ENCODE data around the gene ELOVL3.

Gene ELOVL3

GRCh38 chr10:102268375-102268888 is 42.3 kb downstream of the ELOVL3 start:
- H3K36me3 ChIP-seq: no peaks in the 10 kb centered on the region
- TF ChIP-seq CTCF (IDR thresholded peaks at IDR 0.05): no peak
- intact Hi-C loops (cut with DNase I; ENCODE audit: low total_unique reads): no loop called here
- no peak overlapping the region for H3K4me3 ChIP-seq
- H3K9me3 ChIP-seq: no peaks in the 10 kb centered on the region
- H3K4me1 ChIP-seq: peaks cover 0 to 24% (median 19%) of the 10 kb centered on the region in 4 donors
- no peak overlapping the region for H3K27ac ChIP-seq
- no peak for DNase-seq
- no peaks in the 10 kb centered on the region for H3K27me3 ChIP-seq

- no peaks in the 10 kb centered on the region for H3K27me3 ChIP-seq
- no peak overlapping the region for H3K27ac ChIP-seq
- H3K4me3 ChIP-seq: no peak overlapping the region
- peaks cover 0 to 28% (median 19%) of the 10 kb centered on the region in 4 donors for H3K4me1 ChIP-seq
- H3K36me3 ChIP-seq: no peaks in the 10 kb centered on the region
- no peaks in the 10 kb centered on the region for H3K9me3 ChIP-seq
- DNase-seq: no peak
- intact Hi-C loops (cut with DNase I; ENCODE audit: low total_unique reads): no loop called here
- no peak for TF ChIP-seq CTCF (IDR thresholded peaks at IDR 0.05)
These were observed 42.9 kb downstream of the ELOVL3 start for GRCh38 chr10:102269017-102269416.

- intact Hi-C loops (cut with DNase I; ENCODE audit: low total_unique reads): no loop called here
- H3K36me3 ChIP-seq: peaks cover 0 to 7% (median 5%) of the 10 kb centered on the region in 3 donors
- no peaks in the 10 kb centered on the region for H3K27me3 ChIP-seq
- TF ChIP-seq CTCF (IDR thresholded peaks at IDR 0.05): no peak
- no peaks in the 10 kb centered on the region for H3K9me3 ChIP-seq
- no peak overlapping the region for H3K27ac ChIP-seq
- H3K4me1 ChIP-seq: peaks cover 0 to 22% (median 4%) of the 10 kb centered on the region in 4 donors
- DNase-seq: no peak
- no peak overlapping the region for H3K4me3 ChIP-seq
These were observed 48.0 kb downstream of the ELOVL3 start for GRCh38 chr10:102274062-102274461.

- no peak overlapping the region for H3K4me3 ChIP-seq
- H3K27ac ChIP-seq: no peak overlapping the region
- H3K9me3 ChIP-seq: no peaks in the 10 kb centered on the region
- no peak for DNase-seq
- peaks cover 0 to 7% (median 5%) of the 10 kb centered on the region in 3 donors for H3K36me3 ChIP-seq
- no peak for TF ChIP-seq CTCF (IDR thresholded peaks at IDR 0.05)
- no peaks in the 10 kb centered on the region for H3K27me3 ChIP-seq
- intact Hi-C loops (cut with DNase I; ENCODE audit: low total_unique reads): no loop called here
- H3K4me1 ChIP-seq: peaks cover 0 to 26% (median 10%) of the 10 kb centered on the region in 4 donors
These were observed 49.2 kb downstream of the ELOVL3 start for GRCh38 chr10:102275343-102275742.

GRCh38 chr10:102279104-102279503 is 53.0 kb downstream of the ELOVL3 start:
- no peak overlapping the region for H3K4me3 ChIP-seq
- no peaks in the 10 kb centered on the region for H3K27me3 ChIP-seq
- TF ChIP-seq CTCF (IDR thresholded peaks at IDR 0.05): no peak
- no peak overlapping the region for H3K27ac ChIP-seq
- DNase-seq: no peak
- no peaks in the 10 kb centered on the region for H3K9me3 ChIP-seq
- H3K4me1 ChIP-seq: peaks cover 0 to 31% (median 17%) of the 10 kb centered on the region in 4 donors
- intact Hi-C loops (cut with DNase I; ENCODE audit: low total_unique reads): no loop called here
- peaks cover 0 to 7% (median 5%) of the 10 kb centered on the region in 3 donors for H3K36me3 ChIP-seq

Measured in tibial artery (tissue), 4 donors.